Endothelial cell (in vitro differentiated cells): Measurements from ENCODE around the gene AADAC. TPM values are rescaled to one million over a fixed set of nuclear protein-coding genes. Genes with fewer than 3 reads are reported as not detected.

Experiments used
- DNase-seq: peaks from one replicate; pipeline ENCODE4 v3.0.0; 2021; ENCODE audit warnings: low spot score
- H3K27ac Mint-ChIP-seq: one replicate; pipeline ENCODE4 v1.8.0; 2021; ENCODE audit warnings: mixed read lengths, inconsistent platforms; ENCODE audit not compliant: unreplicated experiment
- H3K27me3 Mint-ChIP-seq: one replicate; pipeline ENCODE4 v1.8.0; 2021; ENCODE audit warnings: mild to moderate bottlenecking, moderate library complexity, mixed read lengths, inconsistent platforms; ENCODE audit not compliant: unreplicated experiment
- H3K36me3 Mint-ChIP-seq: one replicate; pipeline ENCODE4 v1.8.0; 2021; ENCODE audit warnings: mild to moderate bottlenecking, low read depth, mixed read lengths, inconsistent platforms; ENCODE audit not compliant: unreplicated experiment
- H3K4me1 Mint-ChIP-seq: one replicate; pipeline ENCODE4 v1.8.0; 2021; ENCODE audit warnings: mild to moderate bottlenecking, mixed read lengths, inconsistent platforms; ENCODE audit not compliant: unreplicated experiment
- H3K4me3 Mint-ChIP-seq: one replicate; pipeline ENCODE4 v1.8.0; 2021; ENCODE audit warnings: mild to moderate bottlenecking, mixed read lengths, inconsistent platforms; ENCODE audit not compliant: unreplicated experiment
- H3K9me3 Mint-ChIP-seq: one replicate; pipeline ENCODE4 v1.8.0; 2021; ENCODE audit warnings: mixed read lengths, inconsistent platforms; ENCODE audit not compliant: unreplicated experiment
- CTCF ChIP-seq: fragments of 200-600 bp; sonication (generic); IDR thresholded peaks from one replicate; pipeline ENCODE4 v1.5.0; 2021; ENCODE audit warnings: antibody characterized with exemption; ENCODE audit not compliant: unreplicated experiment
- total RNA-seq: library from RNA; stranded (reverse); fragmentation: NEBNext Ultra II Directional; extraction: Animal tissue kit (Norgen Biotek cat#: 25700); gene quantifications from one replicate; pipeline ENCODE4 v1.2.1, GENCODE V29; 2021; ENCODE audit not compliant: unreplicated experiment

AADAC gene
- total RNA-seq, 1 donor from 2014 or later = not detected

GRCh38 chr3:151859233-151859673, 45.3 kb downstream of the AADAC start:
- H3K27me3 Mint-ChIP-seq = no peaks in the 10 kb centered on the region
- H3K27ac Mint-ChIP-seq = no peak overlapping the region
- no peaks in the 10 kb centered on the region for H3K36me3 Mint-ChIP-seq
- DNase-seq = no peak
- peaks cover 4% of the 10 kb centered on the region for H3K4me1 Mint-ChIP-seq
- no peaks in the 10 kb centered on the region for H3K9me3 Mint-ChIP-seq
- no peak overlapping the region for H3K4me3 Mint-ChIP-seq
- TF ChIP-seq CTCF = no peak

DNA sequence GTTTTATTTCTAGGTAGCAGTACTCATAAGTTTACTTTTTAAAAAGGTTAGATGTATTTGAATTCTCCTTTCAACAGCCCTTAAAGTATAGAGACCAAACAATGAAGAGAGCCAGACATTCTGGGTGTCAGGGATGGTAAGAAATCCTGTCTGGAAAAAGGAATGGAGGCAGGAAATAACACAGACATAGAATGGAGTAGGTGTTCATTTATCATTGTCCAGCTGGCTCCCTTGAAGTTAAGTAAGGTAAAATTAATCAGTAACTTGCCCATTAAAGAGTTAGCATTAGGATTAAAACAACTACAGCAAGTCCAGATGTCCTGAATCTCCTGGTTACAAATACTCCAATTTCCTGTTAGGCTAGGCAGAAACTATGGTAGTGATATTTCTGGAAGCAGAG, 46.0 kb downstream of the AADAC start:
- Mint-ChIP-seq H3K36me3 (no peaks in the 10 kb centered on the region), H3K27me3 (no peaks in the 10 kb centered on the region), H3K27ac (no peak overlapping the region), H3K9me3 (no peaks in the 10 kb centered on the region), H3K4me1 (peaks cover 4% of the 10 kb centered on the region), H3K4me3 (no peak overlapping the region)
- TF ChIP-seq CTCF = no peak
- DNase-seq = no peak

GRCh38 chr3:151863611-151864010, 49.7 kb downstream of the AADAC start:
- Mint-ChIP-seq H3K27me3 (no peaks in the 10 kb centered on the region), H3K4me3 (no peak overlapping the region), H3K36me3 (no peaks in the 10 kb centered on the region), H3K4me1 (peaks cover 18% of the 10 kb centered on the region), H3K27ac (no peak overlapping the region), H3K9me3 (no peaks in the 10 kb centered on the region)
- no peak for TF ChIP-seq CTCF
- no peak for DNase-seq

GRCh38 chr3:151864423-151865101, 50.6 kb downstream of the AADAC start:
- Mint-ChIP-seq H3K36me3 (no peaks in the 10 kb centered on the region), H3K9me3 (no peaks in the 10 kb centered on the region), H3K27ac (no peak overlapping the region), H3K4me1 (peaks cover 18% of the 10 kb centered on the region), H3K4me3 (no peak overlapping the region), H3K27me3 (no peaks in the 10 kb centered on the region)
- no peak for TF ChIP-seq CTCF
- DNase-seq = no peak

DNA sequence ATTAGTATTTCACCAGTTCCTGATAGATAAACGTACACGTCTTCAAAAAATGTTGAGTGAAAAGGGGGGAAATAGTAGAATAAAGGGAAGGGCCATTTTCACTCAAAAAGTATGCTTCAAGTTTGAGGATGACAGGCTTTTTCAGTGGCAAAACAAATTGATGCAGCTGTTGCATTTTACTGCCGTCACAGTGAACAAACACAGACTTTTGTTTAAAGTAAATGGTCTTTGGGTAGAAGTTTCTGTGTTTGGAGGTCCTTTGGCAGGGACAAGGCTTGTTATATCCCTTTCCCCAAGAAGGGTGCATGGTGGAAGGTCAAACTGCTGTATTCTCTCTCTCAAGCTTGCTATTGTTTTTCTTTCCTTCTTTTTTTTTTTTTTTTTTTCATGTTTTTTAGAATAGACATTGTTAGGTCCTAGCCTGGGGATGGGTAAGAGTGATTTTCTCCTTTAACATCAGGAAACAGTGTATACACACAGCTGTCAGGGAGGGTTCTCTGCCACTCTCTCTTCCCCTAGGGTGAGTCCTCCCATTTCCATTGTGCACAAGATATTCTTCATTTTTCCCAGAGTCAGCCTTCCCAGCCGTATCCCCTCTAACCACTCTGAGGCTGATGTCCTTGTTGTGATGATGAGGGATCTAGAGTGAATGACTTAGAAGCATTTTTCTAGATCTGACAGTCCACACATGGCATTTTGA, 52.9 kb downstream of the AADAC start:
- Mint-ChIP-seq H3K4me3 (no peak overlapping the region), H3K27me3 (no peaks in the 10 kb centered on the region), H3K4me1 (peaks cover 18% of the 10 kb centered on the region), H3K9me3 (no peaks in the 10 kb centered on the region), H3K36me3 (no peaks in the 10 kb centered on the region), H3K27ac (no peak overlapping the region)
- TF ChIP-seq CTCF = no peak
- no peak for DNase-seq
